Measurements from ENCODE around the gene RAPH1.

DNA sequence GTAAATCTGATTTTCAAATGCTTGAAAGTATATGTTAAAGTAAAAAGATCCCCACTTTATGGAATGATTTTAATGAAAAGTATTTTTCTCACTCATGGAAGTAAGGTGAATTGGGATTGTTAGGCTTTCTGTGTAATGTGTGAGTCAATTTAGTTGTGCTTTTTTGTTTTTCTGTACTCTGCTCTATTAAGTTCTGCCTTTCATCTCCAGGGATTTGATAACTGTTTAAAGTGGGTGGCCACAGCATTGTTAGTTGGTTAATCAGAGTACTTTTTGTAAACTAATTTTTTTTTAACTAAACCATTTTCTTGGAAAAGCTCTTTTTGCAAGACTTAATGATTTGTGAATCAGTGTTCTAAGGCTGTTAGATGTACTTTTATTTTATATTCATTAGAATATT is 130.1 kb downstream of the RAPH1 start:
- TF ChIP-seq CTCF (conservative IDR thresholded peaks at IDR 0.05) (no peak), EZH2 (IDR thresholded peaks at IDR 0.05; ENCODE audit: low read depth) (no peak)
